Measurements from ENCODE around the gene AKAP8L. TPM values are rescaled to one million over a fixed set of nuclear protein-coding genes. Genes with fewer than 3 reads are reported as not detected.

The AKAP8L gene
- total RNA-seq, 2 donors from 2014 or later, result 70.9 to 114 TPM

- DNase-seq (ENCODE audit: low spot score in 2 of 2), result no peak
- H3K27ac Mint-ChIP-seq, result peak overlapping the region in 1 of 2 donors; percentile 29
- H3K36me3 Mint-ChIP-seq, result peaks cover 0 to 5% of the 10 kb centered on the region in 2 donors
- ATAC-seq, result no peak
- H3K9me3 Mint-ChIP-seq, result no peaks in the 10 kb centered on the region
Measured at GRCh38 chr19:15390814-15391213, 28.0 kb downstream of the AKAP8L start.

- Mint-ChIP-seq H3K27ac (no peak overlapping the region), H3K36me3 (peaks cover 10 to 12% of the 10 kb centered on the region in 2 donors), H3K9me3 (no peaks in the 10 kb centered on the region)
- ATAC-seq (no peak), DNase-seq (ENCODE audit: low spot score in 2 of 2) (no peak)
Measured at GRCh38 chr19:15381864-15382263, 36.9 kb downstream of the AKAP8L start.

- peaks cover 10 to 15% of the 10 kb centered on the region in 2 donors for H3K36me3 Mint-ChIP-seq
- H3K27ac Mint-ChIP-seq, result peak overlapping the region in 1 of 2 donors; percentile 89
- no peaks in the 10 kb centered on the region for H3K9me3 Mint-ChIP-seq
- DNase-seq (ENCODE audit: low spot score in 2 of 2), result no peak
- ATAC-seq, result no peak
Measured at GRCh38 chr19:15381429-15381828, 37.4 kb downstream of the AKAP8L start.

GRCh38 chr19:15379999-15380647 is 38.7 kb downstream of the AKAP8L start:
- ATAC-seq (peak; percentile 12 to 51), DNase-seq (ENCODE audit: low spot score in 2 of 2) (no peak)
- Mint-ChIP-seq H3K36me3 (peaks cover 10 to 15% of the 10 kb centered on the region in 2 donors), H3K9me3 (no peaks in the 10 kb centered on the region), H3K27ac (peak overlapping the region; percentile 89 to 92)

- peaks cover 10 to 15% of the 10 kb centered on the region in 2 donors for H3K36me3 Mint-ChIP-seq
- DNase-seq (ENCODE audit: low spot score in 2 of 2) (peak; percentile 96 to 99), ATAC-seq (peak; percentile 93)
- no peaks in the 10 kb centered on the region for H3K9me3 Mint-ChIP-seq
- peak within 1 kb of the TSS; percentile 89 to 99 for H3K27ac Mint-ChIP-seq
Measured at GRCh38 chr19:15379083-15379998, 39.4 kb downstream of the AKAP8L start, which contains the start of gene AKAP8. AKAP8 (minus strand) TSS chr19:15379787; CDS start chr19:15379731, 56 bp downstream.

- no peak for ATAC-seq
- H3K27ac Mint-ChIP-seq, result peak overlapping the region; percentile 89 to 97
- no peaks in the 10 kb centered on the region for H3K9me3 Mint-ChIP-seq
- peak in 1 of 2 donors; percentile 54 for DNase-seq (ENCODE audit: low spot score in 2 of 2)
- peaks cover 10 to 15% of the 10 kb centered on the region in 2 donors for H3K36me3 Mint-ChIP-seq
Measured at GRCh38 chr19:15378534-15379082, 40.2 kb downstream of the AKAP8L start.

GRCh38 chr19:15374796-15375440 is 43.9 kb downstream of the AKAP8L start:
- ATAC-seq (no peak), DNase-seq (ENCODE audit: low spot score in 2 of 2) (no peak)
- peak overlapping the region in 1 of 2 donors; percentile 55 for H3K27ac Mint-ChIP-seq
- H3K9me3 Mint-ChIP-seq, result no peaks in the 10 kb centered on the region
- peaks cover 10 to 25% of the 10 kb centered on the region in 2 donors for H3K36me3 Mint-ChIP-seq

- Mint-ChIP-seq H3K36me3 (peaks cover 10 to 26% of the 10 kb centered on the region in 2 donors), H3K27ac (peak overlapping the region in 1 of 2 donors; percentile 16), H3K9me3 (no peaks in the 10 kb centered on the region)
- ATAC-seq (no peak), DNase-seq (ENCODE audit: low spot score in 2 of 2) (no peak)
Measured at GRCh38 chr19:15374105-15374651, 44.6 kb downstream of the AKAP8L start.

- ATAC-seq, result no peak
- H3K36me3 Mint-ChIP-seq, result peaks cover 11 to 27% of the 10 kb centered on the region in 2 donors
- peak overlapping the region in 1 of 2 donors; percentile 16 for H3K27ac Mint-ChIP-seq
- DNase-seq (ENCODE audit: low spot score in 2 of 2), result no peak
- no peaks in the 10 kb centered on the region for H3K9me3 Mint-ChIP-seq
Measured at GRCh38 chr19:15373644-15374043, 45.1 kb downstream of the AKAP8L start.

GRCh38 chr19:15372891-15373301 is 45.9 kb downstream of the AKAP8L start:
- no peak for ATAC-seq
- H3K36me3 Mint-ChIP-seq, result peaks cover 9 to 26% of the 10 kb centered on the region in 2 donors
- peak overlapping the region in 1 of 2 donors; percentile 77 for H3K27ac Mint-ChIP-seq

GRCh38 chr19:15372470-15372869 is 46.3 kb downstream of the AKAP8L start:
- H3K9me3 Mint-ChIP-seq, result no peaks in the 10 kb centered on the region
- H3K36me3 Mint-ChIP-seq, result peaks cover 9 to 25% of the 10 kb centered on the region in 2 donors
- no peak for DNase-seq (ENCODE audit: low spot score in 2 of 2)
- peak overlapping the region in 1 of 2 donors; percentile 77 for H3K27ac Mint-ChIP-seq
- no peak for ATAC-seq

More at GRCh38 chr19:15372891-15373301, 45.9 kb downstream of the AKAP8L start:
- no peaks in the 10 kb centered on the region for H3K9me3 Mint-ChIP-seq
- no peak for DNase-seq (ENCODE audit: low spot score in 2 of 2)

- ATAC-seq (no peak), DNase-seq (ENCODE audit: low spot score in 2 of 2) (no peak)
- H3K36me3 Mint-ChIP-seq, result peaks cover 9 to 23% of the 10 kb centered on the region in 2 donors
- peak overlapping the region in 1 of 2 donors; percentile 77 for H3K27ac Mint-ChIP-seq
- no peaks in the 10 kb centered on the region for H3K9me3 Mint-ChIP-seq
Measured at GRCh38 chr19:15371786-15372380, 46.9 kb downstream of the AKAP8L start.

- H3K9me3 Mint-ChIP-seq, result no peaks in the 10 kb centered on the region
- ATAC-seq, result no peak
- peaks cover 9 to 19% of the 10 kb centered on the region in 2 donors for H3K36me3 Mint-ChIP-seq
Measured at GRCh38 chr19:15371119-15371518, 47.7 kb downstream of the AKAP8L start.

GRCh38 chr19:15369594-15369891 is 49.2 kb downstream of the AKAP8L start:
- Mint-ChIP-seq H3K27ac (peak overlapping the region in 1 of 2 donors; percentile 44), H3K36me3 (peaks cover 9 to 26% of the 10 kb centered on the region in 2 donors), H3K9me3 (no peaks in the 10 kb centered on the region)
- no peak for DNase-seq (ENCODE audit: low spot score in 2 of 2)
- ATAC-seq, result no peak

More at GRCh38 chr19:15371119-15371518, 47.7 kb downstream of the AKAP8L start:
- peak overlapping the region in 1 of 2 donors; percentile 22 for H3K27ac Mint-ChIP-seq
- DNase-seq (ENCODE audit: low spot score in 2 of 2), result no peak

- no peaks in the 10 kb centered on the region for H3K9me3 Mint-ChIP-seq
- H3K27ac Mint-ChIP-seq, result peak overlapping the region in 1 of 2 donors; percentile 93
- ATAC-seq (no peak), DNase-seq (ENCODE audit: low spot score in 2 of 2) (no peak)
- peaks cover 9 to 26% of the 10 kb centered on the region in 2 donors for H3K36me3 Mint-ChIP-seq
Measured at GRCh38 chr19:15368798-15369593, 49.8 kb downstream of the AKAP8L start.

All from activated naive CD4-positive, alpha-beta T cell treated with anti-CD3 and anti-CD28 coated beads, Interleukin-2, amount 50 U/mL, for 72 hours (primary cell).